HepG2 (cell line): ENCODE data around the gene NAPB. TPM values are rescaled to one million over a fixed set of nuclear protein-coding genes. Genes with fewer than 3 reads are reported as not detected.

Experiments
- AHR ChIP-seq: IDR thresholded peaks from 2 replicates; pipeline ENCODE4 v1.6.1; 2018; ENCODE audit warnings: missing genetic modification reagents, missing compliant biosample characterization
- BCLAF1 ChIP-seq: fragments of 450-650 bp; IDR thresholded peaks from 2 replicates; pipeline ENCODE4 v1.6.1; 2017; ENCODE audit warnings: mild to moderate bottlenecking
- CC2D1A ChIP-seq: sonication (generic); formaldehyde crosslinking; IDR thresholded peaks from 2 replicates; pipeline ENCODE4 v1.8.1; 2023; ENCODE audit warnings: mild to moderate bottlenecking, missing genetic modification reagents
- CENPX ChIP-seq: sonication (generic); formaldehyde crosslinking; IDR thresholded peaks from 2 replicates; pipeline ENCODE4 v1.9.0; 2021; ENCODE audit warnings: mild to moderate bottlenecking, missing genetic modification reagents, moderate library complexity
- EZH2 ChIP-seq: conservative IDR thresholded peaks from 2 replicates; pipeline ENCODE4 v1.6.1; 2012; ENCODE audit warnings: mild to moderate bottlenecking, low read depth, low read length, moderate library complexity
- HIVEP1 ChIP-seq: sonication (generic); formaldehyde crosslinking; IDR thresholded peaks from 2 replicates; pipeline ENCODE4 v1.4.0; 2020; ENCODE audit warnings: mild to moderate bottlenecking, missing genetic modification reagents
- KAT8 ChIP-seq: IDR thresholded peaks from 2 replicates; pipeline ENCODE4 v1.6.1; 2016; ENCODE audit warnings: missing genetic modification reagents, missing compliant biosample characterization
- NBN ChIP-seq: fragments of 450-650 bp; conservative IDR thresholded peaks from 2 replicates; pipeline ENCODE4 v1.6.1; 2017
- REXO4 ChIP-seq: sonication (generic); formaldehyde crosslinking; IDR thresholded peaks from 2 replicates; pipeline ENCODE4 v1.8.0; 2022; ENCODE audit warnings: missing genetic modification reagents, mild to moderate bottlenecking, borderline replicate concordance
- SMYD3 ChIP-seq: sonication (generic); formaldehyde crosslinking; IDR thresholded peaks from 2 replicates; pipeline ENCODE4 v1.8.1; 2023; ENCODE audit warnings: mild to moderate bottlenecking, missing genetic modification reagents
- SRSF4 ChIP-seq: fragments of 200-400 bp; formaldehyde crosslinking; IDR thresholded peaks from one replicate; pipeline ENCODE4 v1.6.1; 2018; ENCODE audit warnings: mild to moderate bottlenecking, low read depth, low read length, moderate library complexity; ENCODE audit not compliant: poor library complexity, severe bottlenecking
- ZEB1 ChIP-seq: IDR thresholded peaks from 2 replicates; pipeline ENCODE4 v1.6.1; 2012; ENCODE audit warnings: mild to moderate bottlenecking, low read depth, inconsistent platforms; ENCODE audit not compliant: insufficient replicate concordance
- ZFP36 ChIP-seq: fragments of 150-350 bp; IDR thresholded peaks from 2 replicates; pipeline ENCODE4 v1.6.1; 2018; ENCODE audit warnings: borderline replicate concordance, low read length, low read depth; ENCODE audit not compliant: partially characterized antibody
- ZNF280D ChIP-seq: sonication (generic); formaldehyde crosslinking; IDR thresholded peaks from 2 replicates; pipeline ENCODE4 v1.5.1; 2020; ENCODE audit warnings: mild to moderate bottlenecking, missing genetic modification reagents
- ZNF382 ChIP-seq: sonication (generic); formaldehyde crosslinking; IDR thresholded peaks from 2 replicates; pipeline ENCODE4 v1.5.0; 2020; ENCODE audit warnings: missing genetic modification reagents, mild to moderate bottlenecking, borderline replicate concordance
- ZNF430 ChIP-seq: sonication (generic); formaldehyde crosslinking; IDR thresholded peaks from 2 replicates; pipeline ENCODE4 v1.9.0; 2021; ENCODE audit warnings: mild to moderate bottlenecking, missing genetic modification reagents
- ZNF616 ChIP-seq: sonication (generic); formaldehyde crosslinking; IDR thresholded peaks from 2 replicates; pipeline ENCODE4 v1.5.0; 2020; ENCODE audit warnings: low read depth, mild to moderate bottlenecking, missing genetic modification reagents
- polyA plus RNA-seq, 8 experiments: library from polyadenylated mRNA; depleted of rRNA in 3 of 8; stranded (reverse) in 7 of 8; unstranded in 1 of 8; fragments of >200 nt; fragmentation: Illumina TruSeq in 4 of 8; extraction: Trizol in 4 of 8; gene quantifications; 2 replicates each; pipeline versions ENCODE4 v1.2.1 to v1.2.3, GENCODE V29; 2011 to 2016; ENCODE audit warnings: low read depth in 4 of 8, missing spikeins in 1 of 8, mixed read lengths in 1 of 8; ENCODE audit not compliant: insufficient read depth in 1 of 8
- total RNA-seq, 5 experiments: library from RNA; depleted of rRNA; stranded (reverse); fragments of >200 nt; fragmentation: Illumina TruSeq; extraction: Trizol; gene quantifications; 2 replicates each; pipeline ENCODE4 v1.2.3, GENCODE V29; 2016; ENCODE audit warnings: low read depth in 1 of 5
- TF ChIP-seq, protein P1 (sequence below): sonication (generic); formaldehyde crosslinking; IDR thresholded peaks from 2 replicates; pipeline ENCODE4 v1.8.1; 2023; ENCODE audit warnings: mild to moderate bottlenecking, moderate library complexity, missing genetic modification reagents
- TF ChIP-seq, protein P2 (sequence below): sonication (generic); formaldehyde crosslinking; IDR thresholded peaks from 2 replicates; pipeline ENCODE4 v1.8.0; 2022; ENCODE audit warnings: mild to moderate bottlenecking, missing genetic modification reagents, moderate library complexity
- TF ChIP-seq, protein P3 (sequence below): sonication (generic); formaldehyde crosslinking; IDR thresholded peaks from 2 replicates; pipeline ENCODE4 v1.4.0; 2020; ENCODE audit warnings: mild to moderate bottlenecking, missing genetic modification reagents

Gene NAPB
- total and polyA plus RNA-seq, 2 of the 13 experiments (the other 11 are each of a cell fraction or from before 2014, with no cell fraction given) = 15.2 to 16.1 TPM

- TF ChIP-seq ZNF280D (CRISPR knock-in tag) = peak; percentile 49; the same call in 1 of the 2 replicates
- no peak for TF ChIP-seq CENPX (CRISPR knock-in tag)
- no peak for TF ChIP-seq NBN
- TF ChIP-seq ZEB1 = peak; percentile 86
- TF ChIP-seq AHR = 0 out of 2 replicates have a peak, but pooled peaks have one; percentile 39
- peak; percentile 99 for TF ChIP-seq KAT8
- no peak for TF ChIP-seq SRSF4
- TF ChIP-seq, protein P1, sequence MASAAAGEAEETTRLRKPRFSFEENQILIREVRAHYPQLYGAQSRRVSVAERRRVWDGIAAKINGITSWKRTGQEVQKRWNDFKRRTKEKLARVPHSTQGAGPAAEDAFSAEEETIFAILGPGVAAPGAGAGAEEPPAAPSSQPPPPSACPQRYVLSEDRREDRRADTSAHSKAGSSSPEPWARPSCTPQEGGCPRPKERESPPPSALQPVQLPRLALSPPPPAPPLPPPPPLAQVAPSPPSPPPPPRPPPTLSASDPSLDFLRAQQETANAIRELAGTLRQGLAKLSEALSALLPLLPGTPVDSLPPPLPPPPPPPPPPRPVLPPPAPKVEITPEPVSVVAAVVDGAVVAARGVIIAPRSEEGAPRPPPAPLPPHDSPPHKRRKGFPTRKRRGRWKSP (CRISPR knock-in tag) = peak; percentile 96
- TF ChIP-seq ZFP36 = no peak
- TF ChIP-seq EZH2 = no peak
- TF ChIP-seq REXO4 = peak; percentile 65; the same call in 1 of the 2 replicates
- no peak for TF ChIP-seq SMYD3 (CRISPR knock-in tag)
- peak; percentile 95 for TF ChIP-seq HIVEP1
- TF ChIP-seq ZNF382 = no peak
- TF ChIP-seq, protein P2, sequence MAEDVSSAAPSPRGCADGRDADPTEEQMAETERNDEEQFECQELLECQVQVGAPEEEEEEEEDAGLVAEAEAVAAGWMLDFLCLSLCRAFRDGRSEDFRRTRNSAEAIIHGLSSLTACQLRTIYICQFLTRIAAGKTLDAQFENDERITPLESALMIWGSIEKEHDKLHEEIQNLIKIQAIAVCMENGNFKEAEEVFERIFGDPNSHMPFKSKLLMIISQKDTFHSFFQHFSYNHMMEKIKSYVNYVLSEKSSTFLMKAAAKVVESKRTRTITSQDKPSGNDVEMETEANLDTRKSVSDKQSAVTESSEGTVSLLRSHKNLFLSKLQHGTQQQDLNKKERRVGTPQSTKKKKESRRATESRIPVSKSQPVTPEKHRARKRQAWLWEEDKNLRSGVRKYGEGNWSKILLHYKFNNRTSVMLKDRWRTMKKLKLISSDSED = peak; percentile 86; the same call in 1 of the 2 replicates
- TF ChIP-seq, protein P3, sequence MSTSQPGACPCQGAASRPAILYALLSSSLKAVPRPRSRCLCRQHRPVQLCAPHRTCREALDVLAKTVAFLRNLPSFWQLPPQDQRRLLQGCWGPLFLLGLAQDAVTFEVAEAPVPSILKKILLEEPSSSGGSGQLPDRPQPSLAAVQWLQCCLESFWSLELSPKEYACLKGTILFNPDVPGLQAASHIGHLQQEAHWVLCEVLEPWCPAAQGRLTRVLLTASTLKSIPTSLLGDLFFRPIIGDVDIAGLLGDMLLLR (CRISPR knock-in tag) = peak; percentile 92
- TF ChIP-seq ZNF430 = peak; percentile 26; the same call in 1 of the 2 replicates
- TF ChIP-seq BCLAF1 = no peak
- 0 out of 2 replicates have a peak, but pooled peaks have one; percentile 56 for TF ChIP-seq CC2D1A (CRISPR knock-in tag)
- no peak; the same call in 1 of the 2 replicates for TF ChIP-seq ZNF616 (CRISPR knock-in tag)
These were observed 63.3 kb downstream of the NAPB start (continued) for GRCh38 chr20:23357767-23358562.
